H9 (cell line): ENCODE measurements around the gene WDR27. TPM values are rescaled to one million over a fixed set of nuclear protein-coding genes. Genes with fewer than 3 reads are reported as not detected.

Experiments
- DNase-seq: peaks from one replicate; pipeline ENCODE4 v3.0.0-alpha.2; 2017
- H2AFZ ChIP-seq: one replicate; pipeline ENCODE4 v1.6.1; 2013; ENCODE audit warnings: mild to moderate bottlenecking, low read length, control low read depth, moderate library complexity
- H2AK5ac ChIP-seq: 2 replicates; pipeline ENCODE4 v1.6.1; 2013; ENCODE audit warnings: low read length, control low read depth, mixed read lengths; ENCODE audit not compliant: insufficient read length
- H2BK120ac ChIP-seq: one replicate; pipeline ENCODE4 v1.6.1; 2013; ENCODE audit warnings: low read depth, mild to moderate bottlenecking, low read length, control low read depth, inconsistent platforms; ENCODE audit not compliant: poor library complexity, severe bottlenecking
- H2BK12ac ChIP-seq: 2 replicates; pipeline ENCODE4 v1.6.1; 2013; ENCODE audit warnings: low read length, control low read depth, mixed read lengths, low read depth; ENCODE audit not compliant: insufficient read length
- H2BK15ac ChIP-seq: 2 replicates; pipeline ENCODE4 v1.6.1; 2013; ENCODE audit warnings: low read depth, low read length, control low read depth
- H2BK20ac ChIP-seq: one replicate; pipeline ENCODE4 v1.6.1; 2013; ENCODE audit warnings: low read depth, mild to moderate bottlenecking, low read length, control low read depth, inconsistent platforms; ENCODE audit not compliant: poor library complexity, severe bottlenecking
- H2BK5ac ChIP-seq: 2 replicates; pipeline ENCODE4 v1.6.1; 2013; ENCODE audit warnings: low read length, control low read depth, mixed read lengths; ENCODE audit not compliant: insufficient read length
- H3K14ac ChIP-seq: 2 replicates; pipeline ENCODE4 v1.6.1; 2013; ENCODE audit warnings: low read length, control low read depth; ENCODE audit not compliant: insufficient read depth
- H3K18ac ChIP-seq: 2 replicates; pipeline ENCODE4 v1.6.1; 2013; ENCODE audit warnings: low read depth, mild to moderate bottlenecking, mixed read lengths, low read length, control low read depth; ENCODE audit not compliant: insufficient read length
- H3K23ac ChIP-seq: 2 replicates; pipeline ENCODE4 v1.6.1; 2013; ENCODE audit warnings: low read length, control low read depth, mixed read lengths, low read depth; ENCODE audit not compliant: insufficient read length
- H3K23me2 ChIP-seq: 2 replicates; pipeline ENCODE4 v1.6.1; 2013; ENCODE audit warnings: low read depth, mild to moderate bottlenecking, mixed read lengths, low read length, control low read depth; ENCODE audit not compliant: insufficient read length, poor library complexity, severe bottlenecking
- H3K27ac ChIP-seq: 2 replicates; pipeline ENCODE4 v1.5.1; 2013; ENCODE audit warnings: low read length, control low read depth, mixed read lengths, low read depth; ENCODE audit not compliant: insufficient read length
- H3K27me3 ChIP-seq: 2 replicates; pipeline ENCODE4 v1.6.1; 2013; ENCODE audit warnings: low read length, control low read depth, inconsistent platforms; ENCODE audit not compliant: insufficient read depth
- H3K4ac ChIP-seq: 2 replicates; pipeline ENCODE4 v1.6.1; 2013; ENCODE audit warnings: low read depth, mild to moderate bottlenecking, control low read depth, inconsistent platforms, low read length, moderate library complexity
- H3K4me1 ChIP-seq: 2 replicates; pipeline ENCODE4 v1.6.1; 2013; ENCODE audit warnings: low read length, control low read depth, inconsistent platforms; ENCODE audit not compliant: insufficient read depth
- H3K4me2 ChIP-seq: 2 replicates; pipeline ENCODE4 v1.6.1; 2013; ENCODE audit warnings: low read length, control low read depth, mixed read lengths; ENCODE audit not compliant: insufficient read length, insufficient read depth
- H3K56ac ChIP-seq: 2 replicates; pipeline ENCODE4 v1.6.1; 2013; ENCODE audit warnings: low read depth, mild to moderate bottlenecking, mixed read lengths, low read length, control low read depth; ENCODE audit not compliant: insufficient read length
- H3K79me1 ChIP-seq: 2 replicates; pipeline ENCODE4 v1.6.1; 2013; ENCODE audit warnings: low read depth, mild to moderate bottlenecking, moderate library complexity, low read length, control low read depth, inconsistent platforms; ENCODE audit not compliant: insufficient read depth, poor library complexity, severe bottlenecking
- H3K79me2 ChIP-seq: 2 replicates; pipeline ENCODE4 v1.6.1; 2013; ENCODE audit warnings: low read length, control low read depth, inconsistent platforms; ENCODE audit not compliant: insufficient read depth
- H3K9ac ChIP-seq: 2 replicates; pipeline ENCODE4 v1.6.1; 2013; ENCODE audit warnings: low read length, control low read depth, mixed read lengths; ENCODE audit not compliant: insufficient read length; ENCODE audit errors: extremely low read depth
- H3K9me3 ChIP-seq: one replicate; pipeline ENCODE4 v1.6.1; 2013; ENCODE audit warnings: low read depth, low read length, inconsistent platforms; ENCODE audit not compliant: control insufficient read depth
- H3T11ph ChIP-seq: one replicate; pipeline ENCODE4 v1.6.1; 2013; ENCODE audit warnings: mild to moderate bottlenecking, low read length, control low read depth, inconsistent platforms
- H4K20me1 ChIP-seq: one replicate; pipeline ENCODE4 v1.6.1; 2013; ENCODE audit not compliant: control insufficient read depth, insufficient read length, insufficient read depth
- H4K5ac ChIP-seq: 2 replicates; pipeline ENCODE4 v1.6.1; 2013; ENCODE audit warnings: low read depth, mild to moderate bottlenecking, mixed read lengths, low read length, control low read depth; ENCODE audit not compliant: insufficient read length
- H4K8ac ChIP-seq: replicated peaks from 2 replicates; pipeline ENCODE4 v1.6.1; 2013; ENCODE audit warnings: low read length, control low read depth, mixed read lengths, low read depth; ENCODE audit not compliant: insufficient read length
- H4K91ac ChIP-seq: 2 replicates; pipeline ENCODE4 v1.6.1; 2013; ENCODE audit warnings: low read depth, mild to moderate bottlenecking, moderate library complexity, mixed read lengths, low read length, control low read depth; ENCODE audit not compliant: insufficient read length
- H3K27ac Mint-ChIP-seq, 3 experiments: 2 replicates in 2 of 3; 3 replicates in 1 of 3; pipeline ENCODE4 v1.8.0; 2020 to 2021; ENCODE audit warnings: mixed read lengths in 3 of 3, mild to moderate bottlenecking in 1 of 3, moderate library complexity in 1 of 3
- H3K27me3 Mint-ChIP-seq: 2 replicates; pipeline ENCODE4 v1.8.0; 2021; ENCODE audit warnings: low read depth, mild to moderate bottlenecking, moderate library complexity, mixed read lengths
- H3K36me3 Mint-ChIP-seq, 3 experiments: 2 replicates in 2 of 3; 3 replicates in 1 of 3; pipeline ENCODE4 v1.8.0; 2020 to 2021; ENCODE audit warnings: low read depth in 3 of 3, mixed read lengths in 3 of 3; ENCODE audit not compliant: insufficient read depth in 1 of 3
- H3K4me1 Mint-ChIP-seq, 2 experiments: 2 replicates each; pipeline ENCODE4 v1.8.0; 2020; ENCODE audit warnings: mixed read lengths in 2 of 2
- H3K4me3 Mint-ChIP-seq, 2 experiments: 2 replicates in 1 of 2; 3 replicates in 1 of 2; pipeline ENCODE4 v1.8.0; 2020 to 2021; ENCODE audit warnings: mild to moderate bottlenecking in 2 of 2, mixed read lengths in 2 of 2, moderate library complexity in 1 of 2
- H3K9me3 Mint-ChIP-seq, 2 experiments: 2 replicates in 1 of 2; 3 replicates in 1 of 2; pipeline ENCODE4 v1.8.0; 2020; ENCODE audit warnings: mild to moderate bottlenecking in 2 of 2, mixed read lengths in 2 of 2, moderate library complexity in 1 of 2
- WGBS: extraction: QIAGEN DNeasy Blood & Tissue Kit; methylation state at CpG from one replicate; pipeline ENCODE4 v1.1.7; 2013; ENCODE audit warnings: missing lambda C conversion rate, low lambda C conversion rate, mixed read lengths; ENCODE audit not compliant: insufficient read length; ENCODE audit errors: extremely low coverage; 5-methylcytosine and 5-hydroxymethylcytosine counted together
- total RNA-seq: library from RNA; stranded (reverse); gene quantifications from 2 replicates; pipeline ENCODE4 v1.2.1, GENCODE V29; 2021
- TF ChIP-seq, protein P1 (sequence below): fragments of 200-600 bp; sonication (generic); conservative IDR thresholded peaks from 3 replicates; pipeline ENCODE4 v1.8.0; 2021; ENCODE audit warnings: antibody characterized with exemption, mild to moderate bottlenecking

The WDR27 gene
- total RNA-seq, 1 experiment from 2014 or later, result 48.7 TPM

DNA sequence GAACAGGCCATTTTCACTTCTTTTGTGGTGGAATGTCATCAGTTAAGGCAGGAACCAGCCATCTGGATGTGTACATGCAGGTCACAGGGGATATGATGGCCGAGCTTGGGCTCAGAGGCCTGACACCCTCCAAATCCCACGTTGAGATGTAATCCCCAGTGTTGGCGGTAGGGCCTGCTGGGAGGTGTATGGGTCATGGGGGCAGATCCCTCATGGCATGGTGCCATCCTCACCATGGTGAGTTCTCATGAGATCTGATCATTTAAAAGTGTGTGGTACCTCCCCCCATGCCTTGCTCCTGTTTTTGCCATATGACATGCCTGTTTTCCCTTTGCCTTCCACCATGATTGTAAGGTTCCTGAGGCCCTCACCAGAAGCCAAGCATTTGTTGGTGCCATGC is 26.8 kb downstream of the WDR27 start:
- Histone ChIP-seq H3K27me3 (no peaks in the 10 kb centered on the region), H2BK15ac (no peak overlapping the region), H3K18ac (no peak overlapping the region), H2BK5ac (no peak overlapping the region), H3K27ac (no peak overlapping the region), H4K20me1 (no peaks in the 10 kb centered on the region), H3K79me2 (no peaks in the 10 kb centered on the region), H3K4ac (no peak overlapping the region), H3K56ac (no peak overlapping the region), H4K5ac (no peak overlapping the region), H2BK120ac (no peak overlapping the region), H3K23ac (no peak overlapping the region), H3K9ac (no peak overlapping the region), H3K9me3 (no peaks in the 10 kb centered on the region), H2AFZ (no peak overlapping the region), H2AK5ac (no peak overlapping the region), H3K23me2 (no peaks in the 10 kb centered on the region), H3K4me1 (no peaks in the 10 kb centered on the region; the same call in 1 of the 2 replicates), H2BK12ac (no peak overlapping the region), H3K14ac (no peak overlapping the region), H2BK20ac (no peak overlapping the region), H4K8ac (no peak overlapping the region), H3T11ph (no peak overlapping the region), H3K4me2 (no peak overlapping the region), H3K79me1 (no peaks in the 10 kb centered on the region), H4K91ac (no peak overlapping the region)
- H3K4me3 Mint-ChIP-seq, result no peak overlapping the region
- no peak for DNase-seq
- H3K27me3 Mint-ChIP-seq, result no peaks in the 10 kb centered on the region
- TF ChIP-seq, protein P1, sequence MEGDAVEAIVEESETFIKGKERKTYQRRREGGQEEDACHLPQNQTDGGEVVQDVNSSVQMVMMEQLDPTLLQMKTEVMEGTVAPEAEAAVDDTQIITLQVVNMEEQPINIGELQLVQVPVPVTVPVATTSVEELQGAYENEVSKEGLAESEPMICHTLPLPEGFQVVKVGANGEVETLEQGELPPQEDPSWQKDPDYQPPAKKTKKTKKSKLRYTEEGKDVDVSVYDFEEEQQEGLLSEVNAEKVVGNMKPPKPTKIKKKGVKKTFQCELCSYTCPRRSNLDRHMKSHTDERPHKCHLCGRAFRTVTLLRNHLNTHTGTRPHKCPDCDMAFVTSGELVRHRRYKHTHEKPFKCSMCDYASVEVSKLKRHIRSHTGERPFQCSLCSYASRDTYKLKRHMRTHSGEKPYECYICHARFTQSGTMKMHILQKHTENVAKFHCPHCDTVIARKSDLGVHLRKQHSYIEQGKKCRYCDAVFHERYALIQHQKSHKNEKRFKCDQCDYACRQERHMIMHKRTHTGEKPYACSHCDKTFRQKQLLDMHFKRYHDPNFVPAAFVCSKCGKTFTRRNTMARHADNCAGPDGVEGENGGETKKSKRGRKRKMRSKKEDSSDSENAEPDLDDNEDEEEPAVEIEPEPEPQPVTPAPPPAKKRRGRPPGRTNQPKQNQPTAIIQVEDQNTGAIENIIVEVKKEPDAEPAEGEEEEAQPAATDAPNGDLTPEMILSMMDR, result no peak
- WGBS, result no CpG with 5 or more reads among the region's 3 CpGs
- peaks cover 9% of the 10 kb centered on the region in 2 experiments for H3K4me1 Mint-ChIP-seq
- no peaks in the 10 kb centered on the region for H3K9me3 Mint-ChIP-seq
- H3K27ac Mint-ChIP-seq, result peak overlapping the region in 1 of 3 experiments; percentile 29; a peak in 1 of 7 replicates
- H3K36me3 Mint-ChIP-seq, result peaks cover 40 to 64% (median 60%) of the 10 kb centered on the region in 3 experiments
